Fibroblast of skin of right quadriceps (primary cell): Measurements from ENCODE around the gene SIAH1.
"Not testable (repeated sequence)": the region's sequence is repeated elsewhere in the genome, so short reads cannot be mapped to it uniquely, and the experiment has no call there.

Source experiments
- DNase-seq: peaks from one replicate; pipeline ENCODE4 v3.0.0-alpha.2; 2013

The SIAH1 gene, protein sequence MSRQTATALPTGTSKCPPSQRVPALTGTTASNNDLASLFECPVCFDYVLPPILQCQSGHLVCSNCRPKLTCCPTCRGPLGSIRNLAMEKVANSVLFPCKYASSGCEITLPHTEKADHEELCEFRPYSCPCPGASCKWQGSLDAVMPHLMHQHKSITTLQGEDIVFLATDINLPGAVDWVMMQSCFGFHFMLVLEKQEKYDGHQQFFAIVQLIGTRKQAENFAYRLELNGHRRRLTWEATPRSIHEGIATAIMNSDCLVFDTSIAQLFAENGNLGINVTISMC

DNA sequence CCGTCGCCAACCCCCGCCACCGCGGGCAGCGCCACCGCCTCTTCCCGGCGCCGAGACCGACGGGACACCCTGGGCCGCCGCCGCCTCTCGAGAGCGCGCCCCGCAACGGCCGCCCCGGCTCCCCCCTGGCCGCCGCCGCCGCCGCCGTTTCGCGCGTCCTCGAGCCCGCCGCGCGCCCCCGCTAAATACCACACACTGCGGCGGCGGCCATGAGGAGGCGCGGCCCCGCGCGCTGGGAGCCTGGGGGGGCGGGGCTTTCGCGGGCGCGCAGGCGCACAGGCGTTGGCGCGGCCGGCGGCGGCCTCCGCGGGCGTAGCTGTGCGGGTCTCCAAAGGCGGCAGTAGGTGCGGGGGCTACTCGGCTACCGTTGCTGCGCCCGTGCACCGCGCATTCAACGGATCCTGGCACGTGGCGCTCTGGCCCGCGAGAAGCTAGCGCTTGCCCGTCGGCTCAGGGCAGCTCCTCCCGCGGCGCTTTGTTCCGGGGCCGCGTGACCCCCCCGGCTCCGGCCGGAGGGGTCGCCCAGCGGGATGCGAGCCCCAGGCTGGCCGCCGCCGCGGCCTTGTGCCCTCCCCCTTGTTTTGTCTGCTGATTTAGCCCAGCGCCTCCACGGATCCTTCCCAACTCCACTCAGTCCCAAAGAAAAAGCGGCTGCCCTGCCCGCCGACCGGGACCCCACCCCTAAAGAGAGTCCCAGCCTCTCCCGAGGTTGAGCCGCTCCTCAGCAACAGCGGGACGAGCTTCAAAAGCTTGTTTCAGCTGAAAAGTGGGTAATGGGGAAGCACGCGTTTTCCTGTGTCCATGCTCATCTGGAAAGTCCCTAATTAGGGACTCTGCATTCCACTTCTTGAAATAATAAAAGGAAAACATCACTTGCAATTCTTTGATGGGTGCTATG is at the start of gene SIAH1:
TSS of gene SIAH1 (minus strand) at position 161 of the 898 bp plus-strand sequence. CDS start 22,985 bp downstream, outside the sequence.
- peak; percentile 87 for DNase-seq

GRCh38 chr16:48434653-48435317 is 49.6 kb upstream of the SIAH1 start:
- DNase-seq, result no peak

GRCh38 chr16:48433850-48434530 is 48.8 kb upstream of the SIAH1 start:
- DNase-seq, result no peak

DNA sequence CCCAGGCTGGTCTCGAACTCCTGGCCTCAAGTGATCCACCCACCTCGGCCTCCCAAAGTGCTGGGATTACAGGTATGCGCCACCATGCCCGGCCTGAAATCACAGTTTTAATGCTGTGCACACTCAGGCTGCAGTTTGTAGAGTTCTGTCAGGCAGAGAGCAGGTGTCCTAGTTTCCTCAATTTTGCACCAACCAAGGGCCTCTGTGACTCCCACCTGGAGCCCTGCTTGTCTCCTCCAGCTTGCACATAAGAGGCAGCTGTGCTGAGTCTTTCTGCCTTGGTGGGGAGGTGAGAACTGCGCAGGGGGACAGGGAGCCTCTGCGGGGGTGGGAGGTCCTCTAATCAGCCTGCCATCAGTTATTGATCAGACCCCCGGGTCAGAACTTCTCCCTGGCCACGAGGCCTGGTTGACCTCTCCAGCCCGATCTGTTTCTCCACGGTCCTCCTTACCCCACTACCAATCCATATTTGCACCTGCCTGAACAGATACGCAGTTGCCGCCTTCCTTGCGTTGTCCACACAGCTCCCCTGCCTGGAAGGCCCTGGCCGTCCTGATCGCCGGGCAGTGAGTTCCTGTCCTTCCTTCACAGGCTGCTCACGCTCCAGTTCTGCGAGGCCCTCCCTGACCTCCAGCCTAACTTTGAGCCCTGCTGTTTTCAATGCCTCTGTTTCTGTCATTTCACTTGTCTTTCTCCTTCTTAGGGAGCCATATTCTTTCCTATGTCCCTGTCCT is 48.1 kb upstream of the SIAH1 start:
- no peak for DNase-seq

DNA sequence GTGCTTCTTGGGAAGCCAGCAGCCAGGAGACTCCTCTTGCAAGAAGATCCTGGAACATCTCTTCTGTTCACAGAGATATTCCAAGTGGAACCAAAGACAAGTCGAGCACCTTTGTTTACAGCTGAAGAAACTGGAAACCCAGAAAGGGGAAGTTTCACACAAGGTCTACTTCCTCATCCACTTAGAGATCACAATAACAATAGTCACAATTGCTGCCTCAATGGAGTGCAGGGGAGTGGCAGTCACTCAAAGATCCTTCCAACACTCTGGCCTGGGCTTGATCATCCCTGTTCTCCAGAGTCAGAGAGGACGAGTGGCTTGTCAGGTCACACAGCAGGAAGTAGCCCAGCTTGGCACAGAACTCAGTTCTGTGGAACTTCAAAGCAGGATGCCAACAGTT is 46.9 kb upstream of the SIAH1 start:
- DNase-seq, result no peak

DNA sequence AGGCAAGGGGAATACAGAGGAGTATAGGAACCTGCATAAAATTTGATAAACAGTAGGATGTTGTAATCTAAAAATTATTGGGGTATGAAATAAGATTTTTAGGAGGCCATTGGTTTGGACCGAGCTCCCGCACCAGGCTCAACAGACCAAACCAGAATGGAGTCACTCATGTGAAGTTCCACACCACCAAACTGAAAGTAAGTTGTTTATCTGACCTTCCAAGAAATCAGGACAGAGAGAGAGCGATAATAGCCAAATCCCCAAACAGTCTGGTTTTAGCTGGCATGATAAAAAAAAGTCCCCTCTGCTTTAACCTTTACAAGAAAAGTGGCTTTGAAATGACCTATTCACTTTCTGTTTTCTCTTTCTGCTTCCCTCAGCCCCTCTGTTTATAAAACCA is 45.7 kb upstream of the SIAH1 start:
- DNase-seq, result no peak

DNA sequence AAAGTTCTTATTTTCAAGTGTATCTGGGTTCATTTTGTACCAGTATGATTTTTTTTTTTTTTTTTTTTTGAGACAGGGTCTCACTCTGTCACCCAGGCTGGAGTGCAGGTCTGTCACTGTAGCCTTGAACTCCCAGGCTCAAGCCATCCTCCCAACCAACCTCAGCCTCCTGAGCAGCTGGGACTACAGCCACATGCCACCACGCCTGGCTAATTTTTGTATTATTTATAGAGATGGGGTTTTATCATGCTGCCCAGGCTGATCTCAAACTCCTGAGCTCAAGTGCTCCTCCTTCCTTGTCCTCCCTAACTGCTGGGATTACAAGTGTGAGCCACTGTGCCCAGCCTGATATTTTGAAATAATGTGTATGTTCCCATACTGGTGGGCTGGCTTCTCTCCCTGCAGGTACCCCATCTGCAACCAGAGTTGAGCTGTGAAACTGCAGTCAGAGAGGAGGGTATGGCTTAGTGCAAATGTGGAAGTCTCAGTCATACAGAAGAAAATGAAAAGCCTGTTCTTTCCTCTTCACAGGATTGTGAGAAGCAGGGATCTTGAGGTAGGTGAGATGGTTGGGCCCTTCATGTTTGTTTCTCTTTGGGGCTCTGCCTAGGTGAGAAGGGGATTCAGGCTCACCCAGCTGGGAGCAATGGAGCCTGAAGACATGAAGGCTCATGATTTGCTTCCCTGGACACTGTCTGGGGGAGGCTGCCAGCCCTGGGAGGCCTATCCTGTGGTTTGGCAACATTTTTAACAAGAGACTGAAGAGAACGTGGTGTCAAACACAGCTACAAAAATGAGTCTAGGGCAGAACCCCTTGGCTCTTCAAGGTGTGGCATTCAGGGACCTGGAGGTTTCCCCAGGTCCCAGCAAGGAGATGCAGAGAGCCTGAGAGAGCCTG is 41.3 kb upstream of the SIAH1 start:
- DNase-seq, result peak; percentile 17

- no peak for DNase-seq
These were observed 37.3 kb upstream of the SIAH1 start for GRCh38 chr16:48422537-48422936.

- DNase-seq, result no peak
These were observed 36.5 kb upstream of the SIAH1 start for GRCh38 chr16:48421741-48422140.

DNA sequence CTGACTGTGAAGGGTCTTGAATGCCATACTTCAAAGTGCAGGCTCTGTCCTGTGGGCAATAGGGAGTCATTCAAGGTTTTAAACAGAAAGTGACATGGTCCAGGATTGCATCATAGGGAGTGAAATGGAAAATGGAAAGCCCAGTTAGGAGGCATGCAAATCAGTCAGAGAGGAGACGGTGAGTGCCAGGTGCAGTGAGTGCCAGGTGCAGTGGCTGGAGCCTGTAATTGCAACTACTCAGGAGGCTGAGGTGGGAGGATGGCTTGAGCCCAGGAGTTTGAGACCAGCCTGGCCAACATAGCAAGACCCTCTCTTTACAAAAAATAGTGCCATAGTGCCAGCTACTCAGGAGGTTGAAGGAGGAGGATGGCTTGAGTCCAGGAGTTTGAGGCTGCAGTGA is 35.2 kb upstream of the SIAH1 start:
- no peak for DNase-seq

DNA sequence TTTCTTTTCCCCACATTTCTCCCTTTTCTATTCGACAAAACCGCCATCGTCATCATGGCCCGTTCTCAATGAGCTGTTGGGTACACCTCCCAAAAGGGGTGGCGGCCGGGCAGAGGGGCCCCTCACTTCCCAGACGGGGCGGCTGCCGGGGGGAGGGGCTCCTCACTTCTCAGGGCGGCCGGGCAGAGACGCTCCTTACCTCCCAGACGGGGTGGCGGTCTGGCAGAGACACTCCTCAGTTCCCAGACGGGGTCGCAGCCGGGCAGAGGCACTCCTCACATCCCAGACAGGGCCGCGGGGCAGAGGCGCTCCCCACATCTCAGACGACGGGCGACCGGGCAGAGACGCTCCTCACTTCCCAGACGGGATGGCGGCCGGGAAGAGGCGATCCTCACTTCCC is 31.4 kb upstream of the SIAH1 start:
- DNase-seq, result not testable (repeated sequence)

- DNase-seq, result no peak
These were observed 28.1 kb upstream of the SIAH1 start for GRCh38 chr16:48413272-48413671.

DNA sequence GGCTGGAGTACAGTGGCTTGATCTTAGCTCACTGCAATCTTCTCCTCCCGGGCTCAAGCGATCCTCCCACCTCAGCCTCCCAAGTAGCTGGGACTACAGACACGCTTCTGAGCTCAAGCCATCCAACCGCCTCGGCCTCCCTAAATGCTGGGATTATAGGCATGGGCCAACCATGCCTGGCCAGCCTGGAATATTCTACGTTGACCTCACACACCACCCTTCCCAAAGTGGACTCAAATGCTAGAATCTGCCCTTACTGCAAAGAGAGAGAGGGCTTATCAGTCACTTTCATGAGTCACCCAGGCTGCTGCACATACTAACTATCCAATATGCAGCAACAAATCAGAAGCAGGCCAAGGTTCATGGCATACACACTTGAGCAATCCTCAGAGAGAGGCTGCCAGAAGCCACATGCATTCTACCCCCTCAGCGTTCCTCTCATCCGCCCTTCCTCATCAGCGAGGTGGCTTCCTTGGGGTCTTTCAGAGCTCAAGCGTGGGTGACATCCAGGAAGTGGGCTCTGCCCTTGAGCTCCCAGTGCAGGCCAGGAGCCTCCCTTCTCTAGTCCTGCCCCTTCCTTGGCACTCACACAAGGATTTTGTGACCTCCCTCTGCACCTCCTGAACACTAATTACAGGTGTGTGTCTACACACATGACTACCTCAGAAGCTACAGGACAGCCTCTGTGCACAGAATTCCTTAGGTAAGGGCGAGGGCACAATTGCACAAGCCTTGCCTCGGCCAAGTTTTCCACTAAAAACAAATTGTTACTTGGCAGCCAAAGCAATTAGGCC is 24.8 kb upstream of the SIAH1 start:
- peak; percentile 88 for DNase-seq

- DNase-seq, result peak; percentile 92
These were observed 23.5 kb upstream of the SIAH1 start for GRCh38 chr16:48408688-48409087.

DNA sequence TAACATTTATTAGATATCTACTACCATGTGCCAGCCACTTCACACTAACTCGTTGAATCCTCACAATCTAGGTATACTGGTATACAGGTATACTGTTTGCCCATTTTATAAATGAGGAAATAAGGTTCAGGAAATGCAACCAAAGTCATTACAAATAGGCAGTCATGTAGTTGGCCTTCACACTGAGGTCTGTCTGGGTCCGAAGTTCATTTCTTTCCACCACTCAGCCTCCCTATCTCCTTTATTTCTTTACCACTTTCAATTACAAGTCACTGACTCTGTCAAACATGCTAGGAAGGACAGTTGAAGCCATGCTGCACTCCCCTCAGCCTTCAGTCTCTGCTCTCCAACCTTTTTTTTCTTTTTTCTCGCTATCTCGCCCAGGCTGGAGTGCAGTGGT is 20.7 kb upstream of the SIAH1 start:
- no peak for DNase-seq

DNA sequence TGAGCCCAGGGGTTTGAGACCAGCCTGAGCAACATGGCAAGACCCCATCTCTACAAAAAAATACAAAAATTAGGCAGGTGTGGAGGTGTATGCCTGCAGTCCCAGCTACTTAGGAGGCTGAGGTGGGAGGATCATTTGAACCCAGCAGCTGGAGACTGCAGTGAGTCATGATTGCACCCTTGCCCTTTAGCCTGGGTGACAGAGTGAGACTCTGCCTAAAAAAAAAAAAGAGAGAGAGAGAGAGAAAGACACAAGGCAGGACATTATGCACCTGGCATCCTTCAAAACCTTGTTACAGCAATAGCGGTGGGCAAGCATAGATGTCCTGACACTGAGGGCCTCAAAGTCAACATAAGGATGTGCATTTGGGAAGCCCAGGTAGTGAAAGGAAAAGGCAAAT is 19.9 kb upstream of the SIAH1 start:
- DNase-seq, result no peak

GRCh38 chr16:48402547-48402946 is 17.3 kb upstream of the SIAH1 start:
- DNase-seq, result not testable (repeated sequence)

DNA sequence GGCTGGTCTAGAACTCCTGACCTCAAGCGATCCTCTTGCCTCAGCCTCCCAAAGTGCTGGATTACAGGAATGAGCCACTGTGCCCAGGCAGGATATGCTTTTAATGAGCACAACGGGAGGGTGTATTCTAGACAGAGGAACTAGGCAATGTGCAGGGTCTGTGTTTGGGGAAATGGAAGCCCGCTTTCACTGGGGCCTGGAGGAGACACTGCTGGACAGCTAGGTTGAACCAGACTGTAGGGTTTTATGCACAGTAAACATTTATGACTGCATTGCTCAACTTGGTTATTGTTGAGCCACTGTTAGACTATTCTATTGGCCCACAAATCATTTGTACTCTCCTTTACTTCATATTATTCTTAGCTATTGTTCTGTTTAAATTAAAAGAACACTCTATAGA is 10.2 kb upstream of the SIAH1 start:
- no peak for DNase-seq

DNA sequence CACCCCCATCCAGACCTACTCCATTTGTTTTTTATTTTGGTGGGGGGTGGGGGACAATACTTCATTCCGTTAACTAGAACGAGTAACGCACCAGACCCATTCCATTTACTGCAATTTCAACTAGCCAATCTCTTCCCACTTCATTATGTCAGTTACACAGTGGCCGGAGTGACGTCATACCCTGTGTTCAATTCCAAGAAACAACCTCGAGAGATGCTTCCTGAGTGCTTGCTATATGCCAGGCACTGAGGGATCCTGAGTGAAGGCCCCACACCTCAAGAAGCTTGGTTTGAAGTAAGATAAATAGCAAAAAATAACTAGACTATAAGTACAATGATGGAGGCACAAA is 9.1 kb upstream of the SIAH1 start:
- peak; percentile 17 for DNase-seq
